Liver (tissue), 9 donors: ENCODE data around the gene KAT6B. TPM values are rescaled to one million over a fixed set of nuclear protein-coding genes. Genes with fewer than 3 reads are reported as not detected.
A peak's percentile ranks its signal among the peaks of the same experiment; 100 is the strongest.

Experiments
- DNase-seq: peaks from one replicate; pipeline ENCODE4 v3.0.0-alpha.2; 2017; ENCODE audit warnings: low spot score
- H3K27ac ChIP-seq, 2 donors: one replicate each; pipeline ENCODE4 v1.7.0; 2013; ENCODE audit warnings: inconsistent platforms in 2 of 2, low read length in 2 of 2, control low read depth in 1 of 2, low read depth in 1 of 2, mild to moderate bottlenecking in 1 of 2
- H3K27me3 ChIP-seq, 4 donors: one replicate each; pipeline versions ENCODE4 v1.6.1 to v1.7.0; 2013; ENCODE audit warnings: low read length in 3 of 4, inconsistent platforms in 1 of 4, mild to moderate bottlenecking in 1 of 4, moderate library complexity in 1 of 4; ENCODE audit not compliant: control insufficient read depth in 4 of 4, insufficient read depth in 4 of 4
- H3K36me3 ChIP-seq, 4 donors: one replicate each; pipeline versions ENCODE4 v1.6.1 to v1.7.0; 2013; ENCODE audit warnings: low read length in 3 of 4, mild to moderate bottlenecking in 3 of 4, low read depth in 1 of 4, moderate library complexity in 1 of 4; ENCODE audit not compliant: control insufficient read depth in 4 of 4, insufficient read depth in 3 of 4
- H3K4me1 ChIP-seq, 4 donors: one replicate each; pipeline versions ENCODE4 v1.6.1 to v1.7.0; 2013; ENCODE audit warnings: low read length in 3 of 4, mild to moderate bottlenecking in 3 of 4, moderate library complexity in 1 of 4; ENCODE audit not compliant: control insufficient read depth in 4 of 4, insufficient read depth in 4 of 4
- H3K4me3 ChIP-seq, 3 donors: one replicate each; pipeline versions ENCODE4 v1.6.1 to v1.7.0; 2013; ENCODE audit warnings: low read length in 3 of 3, control low read depth in 1 of 3, low read depth in 1 of 3, mild to moderate bottlenecking in 1 of 3
- H3K9ac ChIP-seq, 2 donors: one replicate each; pipeline ENCODE4 v1.7.0; 2013; ENCODE audit warnings: low read length in 2 of 2, mild to moderate bottlenecking in 2 of 2, moderate library complexity in 2 of 2, control low read depth in 1 of 2, low read depth in 1 of 2
- H3K9me3 ChIP-seq, 4 donors: one replicate each; pipeline versions ENCODE4 v1.6.1 to v1.7.0; 2013; ENCODE audit warnings: low read length in 3 of 4; ENCODE audit not compliant: control insufficient read depth in 4 of 4
- ATF3 ChIP-seq: IDR thresholded peaks from 2 replicates; pipeline ENCODE4 v1.6.1; 2016; ENCODE audit warnings: antibody characterized with exemption
- CTCF ChIP-seq: fragments of 150-350 bp; IDR thresholded peaks from 2 replicates; pipeline ENCODE4 v1.5.1; 2017; ENCODE audit warnings: improper control_type of control experiment, low read depth, low read length; ENCODE audit not compliant: missing input control
- EGR1 ChIP-seq, 2 donors: IDR thresholded peaks; 2 replicates each; pipeline ENCODE4 v1.6.1; 2016 to 2018; ENCODE audit warnings: antibody characterized with exemption in 2 of 2, low read depth in 2 of 2
- FOXA1 ChIP-seq: IDR thresholded peaks from 2 replicates; pipeline ENCODE4 v1.6.1; 2016; ENCODE audit warnings: antibody characterized with exemption
- FOXA2 ChIP-seq: IDR thresholded peaks from 2 replicates; pipeline ENCODE4 v1.6.1; 2016; ENCODE audit warnings: antibody characterized with exemption
- GABPA ChIP-seq, 2 donors: IDR thresholded peaks in 1 of 2; conservative IDR thresholded peaks in 1 of 2; 2 replicates each; pipeline ENCODE4 v1.6.1; 2016; ENCODE audit warnings: antibody characterized with exemption in 2 of 2, mild to moderate bottlenecking in 1 of 2, moderate library complexity in 1 of 2
- HNF4A ChIP-seq, 2 donors: conservative IDR thresholded peaks; 2 replicates each; pipeline ENCODE4 v1.6.1; 2016; ENCODE audit warnings: antibody characterized with exemption in 2 of 2, mild to moderate bottlenecking in 2 of 2
- HNF4G ChIP-seq: IDR thresholded peaks from 2 replicates; pipeline ENCODE4 v1.6.1; 2016; ENCODE audit warnings: antibody characterized with exemption
- JUND ChIP-seq, 2 donors: IDR thresholded peaks; 2 replicates each; pipeline ENCODE4 v1.6.1; 2016; ENCODE audit warnings: antibody characterized with exemption in 2 of 2
- MAX ChIP-seq: IDR thresholded peaks from 2 replicates; pipeline ENCODE4 v1.6.1; 2016; ENCODE audit warnings: antibody characterized with exemption
- RAD21 ChIP-seq, 2 donors: IDR thresholded peaks; 2 replicates each; pipeline ENCODE4 v1.6.1; 2016; ENCODE audit warnings: antibody characterized with exemption in 2 of 2, mild to moderate bottlenecking in 2 of 2
- REST ChIP-seq: IDR thresholded peaks from 2 replicates; pipeline ENCODE4 v1.6.1; 2016; ENCODE audit warnings: antibody characterized with exemption, mild to moderate bottlenecking
- RXRA ChIP-seq, 2 donors: IDR thresholded peaks; 2 replicates each; pipeline ENCODE4 v1.6.1; 2017 to 2018; ENCODE audit warnings: antibody characterized with exemption in 2 of 2, mild to moderate bottlenecking in 1 of 2
- SP1 ChIP-seq: IDR thresholded peaks from 2 replicates; pipeline ENCODE4 v1.6.1; 2018; ENCODE audit warnings: antibody characterized with exemption, mild to moderate bottlenecking
- TAF1 ChIP-seq: conservative IDR thresholded peaks from 2 replicates; pipeline ENCODE4 v1.6.1; 2016; ENCODE audit warnings: antibody characterized with exemption, mild to moderate bottlenecking
- YY1 ChIP-seq: IDR thresholded peaks from 2 replicates; pipeline ENCODE4 v1.6.1; 2016; ENCODE audit warnings: antibody characterized with exemption, mild to moderate bottlenecking
- ZBTB33 ChIP-seq: IDR thresholded peaks from 2 replicates; pipeline ENCODE4 v1.6.1; 2016; ENCODE audit warnings: antibody characterized with exemption
- WGBS: extraction: QIAGEN DNeasy Blood & Tissue Kit; methylation state at CpG from one replicate; pipeline ENCODE4 v1.1.7; 2013; 5-methylcytosine and 5-hydroxymethylcytosine counted together
- polyA plus RNA-seq, 2 donors: library from polyadenylated mRNA; stranded (reverse) in 1 of 2; unstranded in 1 of 2; fragments of 200-250 nt in 1 of 2; fragments of >200 nt in 1 of 2; fragmentation: Nextera tagmentation in 1 of 2; extraction: Ambion mirVana in 1 of 2; gene quantifications; one replicate each; pipeline versions ENCODE4 v1.2.1 to v1.2.3, GENCODE V29; 2013 to 2015
- total RNA-seq, 2 donors: library from RNA; depleted of rRNA; stranded (reverse); fragments of >200 nt; gene quantifications; one replicate each; pipeline ENCODE4 v1.2.3, GENCODE V29; 2014
- donor health status: healthy.
- donor health status: healthy.
- donor health status: healthy.
- donor health status: healthy.
- donor health status: healthy.

KAT6B gene
- total and polyA plus RNA-seq, 4 donors: 2.0 to 21.2 (median 8.8) TPM

- Histone ChIP-seq H3K9me3 (no peaks in the 10 kb centered on the region), H3K27ac (no peak overlapping the region), H3K27me3 (no peaks in the 10 kb centered on the region), H3K4me3 (no peak overlapping the region), H3K9ac (no peak overlapping the region), H3K4me1 (peaks cover 0 to 13% (median 4%) of the 10 kb centered on the region in 4 donors), H3K36me3 (no peaks in the 10 kb centered on the region)
- WGBS: 62% methylated on average over 7 of the region's 7 CpGs
- no peak for DNase-seq
- TF ChIP-seq HNF4G: peak; percentile 19
- TF ChIP-seq REST: no peak
- TF ChIP-seq CTCF: no peak
- no peak for TF ChIP-seq FOXA1
- peak in 1 of 2 donors; percentile 9 for TF ChIP-seq RAD21 (IDR thresholded peaks at IDR 0.05)
- TF ChIP-seq TAF1: no peak
- peak; percentile 25 to 56 for TF ChIP-seq RXRA (IDR thresholded peaks at IDR 0.05)
- TF ChIP-seq MAX: no peak
- TF ChIP-seq HNF4A (conservative IDR thresholded peaks at IDR 0.05): peak; percentile 26 to 69
- no peak for TF ChIP-seq SP1
- no peak for TF ChIP-seq FOXA2
- TF ChIP-seq EGR1 (IDR thresholded peaks at IDR 0.05; ENCODE audit: low read depth in 2 of 2): no peak
- TF ChIP-seq ATF3: no peak
- TF ChIP-seq ZBTB33: no peak
- TF ChIP-seq JUND (IDR thresholded peaks at IDR 0.05): no peak
- TF ChIP-seq YY1: no peak
- TF ChIP-seq GABPA (IDR thresholded peaks at IDR 0.05 in 1 of 2, conservative IDR thresholded peaks at IDR 0.05 in 1 of 2): no peak
These were observed 55.0 kb downstream of the KAT6B start for GRCh38 chr10:74881253-74881884.
